Measurements from ENCODE around the gene ADGRL1.
"Not testable (repeated sequence)": the region's sequence is repeated elsewhere in the genome, so short reads cannot be mapped to it uniquely, and the experiment has no call there.

ADGRL1 gene

DNA sequence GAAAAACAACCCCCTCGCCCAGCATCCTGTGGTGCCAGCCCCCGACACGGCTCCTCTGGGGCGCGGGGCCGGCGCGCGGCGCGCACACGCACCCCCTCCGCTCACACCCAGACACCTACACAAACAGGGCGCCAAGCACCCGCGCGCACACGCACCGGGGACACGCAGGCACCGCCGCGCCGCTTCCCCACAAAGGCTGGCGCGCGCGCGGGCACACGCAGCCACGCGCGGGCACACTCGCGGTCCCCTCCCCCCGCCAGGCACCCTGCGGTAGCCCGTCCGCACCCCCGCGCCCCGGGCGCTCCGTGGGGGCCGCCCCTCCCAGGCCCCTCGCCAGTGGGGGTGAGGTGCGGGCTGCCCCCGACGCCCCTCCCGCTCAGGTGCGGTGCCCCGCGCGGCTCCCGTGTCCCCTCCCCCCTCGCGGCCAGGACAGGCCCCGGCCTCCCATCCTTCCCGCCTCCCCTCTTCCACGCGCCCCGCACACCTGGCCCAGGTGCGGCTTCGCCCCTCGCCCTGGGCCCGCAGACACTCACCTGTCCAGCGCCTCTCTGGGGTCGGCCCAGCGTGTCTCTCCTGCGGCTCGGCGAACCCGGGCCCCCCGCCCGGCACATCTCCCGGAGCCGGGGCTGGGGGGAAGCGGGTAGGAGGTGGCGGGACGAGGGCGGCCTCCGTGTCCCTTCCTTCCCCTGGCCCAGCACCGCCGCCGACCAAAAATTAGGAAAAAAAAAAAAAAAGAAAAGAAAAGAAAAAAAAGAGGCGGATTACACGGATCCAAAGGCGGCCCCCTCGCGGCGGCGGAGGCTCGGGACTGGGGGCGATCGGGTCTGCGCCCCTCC, at the start of gene ADGRL1:
Gene ADGRL1, minus strand, starts transcription at position 718 of the 836 bp plus-strand sequence. CDS start 22,567 bp downstream, outside the sequence.
- FAIRE-seq: not testable (repeated sequence)

DNA sequence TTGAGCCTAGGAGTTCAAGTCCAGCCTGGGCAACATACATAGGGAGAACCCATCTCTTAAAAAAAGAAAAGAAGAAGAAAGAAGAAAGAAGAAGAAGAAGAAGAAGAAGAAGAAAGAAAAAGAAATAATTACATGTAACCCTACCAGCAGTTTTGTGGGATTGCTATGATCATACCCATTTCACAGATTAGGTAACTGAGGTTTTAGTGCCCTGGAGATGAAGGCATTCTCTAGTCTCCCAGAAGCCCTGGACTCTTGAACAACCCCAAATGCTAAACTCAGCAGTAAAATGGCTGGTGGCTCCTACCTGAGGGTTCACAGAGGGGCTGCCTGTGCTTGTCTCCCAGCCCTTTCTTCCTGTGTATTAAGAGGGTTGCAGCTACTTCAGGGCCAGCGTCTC, 49.3 kb upstream of the ADGRL1 start:
- FAIRE-seq: not testable (repeated sequence)

DNA sequence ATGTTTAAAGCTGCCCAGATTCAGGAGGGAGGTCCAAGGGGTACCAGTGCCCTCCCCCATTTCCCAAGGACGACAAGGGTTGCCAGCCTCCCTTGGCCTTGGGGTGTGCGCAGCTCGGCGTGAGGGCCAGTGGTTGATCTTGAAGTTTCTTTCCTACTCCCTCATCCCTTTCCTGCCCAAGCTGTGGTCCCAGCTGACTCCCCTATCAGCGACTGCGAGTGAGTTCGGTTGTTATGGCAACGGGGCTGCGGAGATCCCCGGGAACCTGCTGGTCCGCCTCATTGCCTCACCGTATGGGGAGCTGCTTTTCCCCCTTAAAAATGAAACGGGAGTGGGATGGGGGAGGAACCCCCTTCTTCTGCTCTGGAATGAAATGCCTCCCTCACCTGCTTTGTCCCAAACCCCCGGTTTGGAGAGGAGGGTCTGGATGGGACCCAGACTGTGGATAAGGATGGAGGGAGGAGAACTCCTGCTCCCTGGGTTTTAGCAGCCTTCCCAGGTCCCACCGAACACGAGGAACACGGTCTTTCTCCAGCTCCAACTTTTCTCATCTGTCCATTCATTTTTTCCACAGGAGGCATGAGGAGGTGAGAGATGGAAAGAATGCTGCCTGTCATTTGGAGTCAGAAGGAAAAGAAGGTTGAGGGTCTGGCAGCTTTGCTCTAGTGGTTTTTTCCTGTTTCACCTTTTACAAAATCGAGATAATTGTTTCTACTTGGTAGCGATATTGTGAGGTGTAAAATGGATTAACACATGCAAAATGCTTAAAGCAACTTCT, 48.0 kb upstream of the ADGRL1 start:
- FAIRE-seq: not testable (repeated sequence)

DNA sequence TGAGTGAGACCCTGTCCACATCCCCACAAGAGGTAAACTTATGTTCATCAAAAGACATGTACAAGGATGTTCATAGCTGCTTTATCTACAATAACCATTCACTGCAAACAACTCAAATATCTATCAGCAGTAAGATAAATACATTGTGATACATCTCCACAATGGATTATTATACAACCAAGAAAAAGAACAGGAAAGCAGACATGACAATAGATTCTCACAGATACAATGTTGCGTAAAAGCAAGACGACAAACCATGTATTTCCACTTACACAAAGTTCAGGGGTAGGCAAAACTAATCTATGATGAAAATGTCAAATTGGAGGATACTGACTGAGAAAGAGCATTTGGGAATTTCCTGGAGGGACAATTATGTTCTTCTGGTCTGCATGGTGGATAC, 46.2 kb upstream of the ADGRL1 start:
- FAIRE-seq: not testable (repeated sequence)

DNA sequence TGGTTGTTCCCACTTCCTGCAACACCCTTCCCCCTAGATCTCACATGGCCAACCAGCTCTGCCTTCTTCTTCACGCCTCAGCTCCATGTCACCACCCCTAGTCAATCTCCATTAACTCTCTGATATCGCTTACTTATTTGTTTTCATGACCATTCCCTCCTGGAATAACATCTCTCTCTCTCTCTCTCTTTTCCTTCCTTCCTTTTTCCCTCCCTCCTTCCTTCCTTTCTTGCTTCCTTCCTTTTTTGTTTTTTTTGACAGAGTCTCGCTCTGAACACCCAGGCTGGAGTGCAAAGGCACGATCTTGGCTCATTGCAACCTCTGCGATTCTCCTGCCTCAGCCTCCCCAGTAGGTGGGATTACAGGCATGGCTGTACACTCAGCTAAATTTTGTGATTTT, 44.9 kb upstream of the ADGRL1 start:
- no peak for FAIRE-seq

DNA sequence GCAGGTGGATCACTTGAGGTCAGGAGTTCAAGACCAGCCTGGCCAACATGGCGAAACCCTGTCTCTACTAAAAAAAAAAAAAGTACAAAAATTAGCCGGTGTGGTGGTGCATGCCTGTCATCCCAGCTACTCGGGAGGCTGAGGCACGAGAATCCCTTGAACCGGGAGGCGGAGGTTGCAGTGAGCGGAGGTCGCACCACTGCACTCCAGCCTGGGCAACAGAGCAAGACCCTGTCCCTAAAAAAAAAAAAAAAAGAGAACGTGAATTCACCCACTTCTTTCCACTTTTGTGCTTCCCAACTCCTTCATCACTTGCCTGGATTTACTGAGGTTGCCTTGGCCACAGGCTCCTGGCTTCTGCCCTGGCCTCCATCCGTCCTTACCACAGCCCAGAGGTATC, 44.3 kb upstream of the ADGRL1 start:
- FAIRE-seq: not testable (repeated sequence)

DNA sequence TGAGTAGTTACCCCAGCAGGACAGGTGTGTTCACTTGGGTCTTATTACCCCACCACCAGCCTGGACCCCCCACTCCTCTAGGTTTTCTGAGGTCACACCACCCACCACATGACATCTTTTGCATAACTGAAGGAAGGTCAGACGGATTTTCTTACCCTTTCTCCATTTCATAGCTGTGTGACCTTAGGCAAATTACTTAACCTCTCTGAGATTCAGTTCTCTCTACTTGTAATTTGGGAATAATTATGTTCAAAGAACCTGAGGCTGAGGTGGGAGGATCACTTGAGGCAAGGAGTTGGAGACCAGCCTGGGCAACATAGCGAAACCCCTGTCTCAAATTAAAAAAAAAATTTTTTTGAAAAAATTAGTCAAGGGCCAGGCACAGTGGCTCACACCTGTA, 43.9 kb upstream of the ADGRL1 start:
- not testable (repeated sequence) for FAIRE-seq

DNA sequence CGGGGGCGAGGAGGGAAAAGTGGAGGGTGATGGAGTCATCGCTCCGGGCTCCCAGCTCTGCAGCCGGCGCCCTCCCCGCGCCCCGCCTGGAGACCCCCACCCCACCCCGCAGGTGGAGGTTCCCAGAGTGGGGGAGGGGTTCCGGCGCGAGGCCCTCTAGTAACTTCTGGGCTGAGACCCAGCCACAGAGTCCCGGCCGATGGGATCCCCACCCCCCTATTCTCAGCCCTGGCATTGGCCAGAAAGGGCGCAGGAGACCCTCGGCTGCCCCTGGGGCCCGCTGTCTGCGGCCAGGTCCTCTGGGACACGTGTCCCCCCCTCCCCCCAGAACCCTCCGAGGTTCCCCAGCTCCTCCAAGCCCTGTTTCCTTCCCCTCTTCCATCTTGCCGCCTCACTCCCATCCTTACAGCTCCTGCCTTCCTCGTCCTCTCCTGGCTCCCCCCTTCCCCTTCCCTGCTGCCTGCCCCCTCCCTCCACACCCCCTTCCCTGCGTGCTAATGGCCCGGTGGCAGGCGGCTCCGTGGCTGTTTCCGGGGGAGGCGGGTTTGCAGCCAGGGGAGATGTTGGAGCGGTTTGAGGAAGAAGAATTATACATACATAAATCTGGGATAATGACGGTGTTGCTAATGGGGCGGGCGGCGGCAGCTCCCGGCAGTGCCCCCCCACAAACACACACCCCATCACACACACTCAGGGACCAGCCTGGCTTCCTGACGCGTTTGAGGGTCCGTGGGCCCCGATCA, 43.2 kb upstream of the ADGRL1 start:
- FAIRE-seq: not testable (repeated sequence)

DNA sequence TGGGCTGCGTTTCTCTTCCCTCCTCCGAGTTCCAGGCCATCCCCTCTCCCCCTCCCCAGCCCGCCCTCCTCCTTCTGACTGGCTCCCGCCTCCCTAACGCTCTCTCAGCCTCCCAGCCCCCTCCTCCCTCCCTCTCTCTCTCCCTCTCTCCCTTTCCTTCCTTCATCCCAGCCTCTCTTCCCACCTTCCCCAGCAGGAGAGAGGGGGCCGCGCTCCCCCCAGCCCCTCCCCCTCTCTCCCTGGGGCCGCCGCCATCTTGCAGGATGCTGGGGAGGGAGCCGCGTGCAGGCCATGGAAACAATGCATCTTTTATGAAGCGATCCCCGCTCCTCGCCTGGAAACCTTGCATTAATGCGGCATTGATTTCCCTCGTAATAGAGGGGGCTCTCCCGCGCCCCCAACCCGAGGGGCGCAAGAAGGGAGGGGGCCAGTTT, 42.6 kb upstream of the ADGRL1 start:
- no peak for FAIRE-seq

DNA sequence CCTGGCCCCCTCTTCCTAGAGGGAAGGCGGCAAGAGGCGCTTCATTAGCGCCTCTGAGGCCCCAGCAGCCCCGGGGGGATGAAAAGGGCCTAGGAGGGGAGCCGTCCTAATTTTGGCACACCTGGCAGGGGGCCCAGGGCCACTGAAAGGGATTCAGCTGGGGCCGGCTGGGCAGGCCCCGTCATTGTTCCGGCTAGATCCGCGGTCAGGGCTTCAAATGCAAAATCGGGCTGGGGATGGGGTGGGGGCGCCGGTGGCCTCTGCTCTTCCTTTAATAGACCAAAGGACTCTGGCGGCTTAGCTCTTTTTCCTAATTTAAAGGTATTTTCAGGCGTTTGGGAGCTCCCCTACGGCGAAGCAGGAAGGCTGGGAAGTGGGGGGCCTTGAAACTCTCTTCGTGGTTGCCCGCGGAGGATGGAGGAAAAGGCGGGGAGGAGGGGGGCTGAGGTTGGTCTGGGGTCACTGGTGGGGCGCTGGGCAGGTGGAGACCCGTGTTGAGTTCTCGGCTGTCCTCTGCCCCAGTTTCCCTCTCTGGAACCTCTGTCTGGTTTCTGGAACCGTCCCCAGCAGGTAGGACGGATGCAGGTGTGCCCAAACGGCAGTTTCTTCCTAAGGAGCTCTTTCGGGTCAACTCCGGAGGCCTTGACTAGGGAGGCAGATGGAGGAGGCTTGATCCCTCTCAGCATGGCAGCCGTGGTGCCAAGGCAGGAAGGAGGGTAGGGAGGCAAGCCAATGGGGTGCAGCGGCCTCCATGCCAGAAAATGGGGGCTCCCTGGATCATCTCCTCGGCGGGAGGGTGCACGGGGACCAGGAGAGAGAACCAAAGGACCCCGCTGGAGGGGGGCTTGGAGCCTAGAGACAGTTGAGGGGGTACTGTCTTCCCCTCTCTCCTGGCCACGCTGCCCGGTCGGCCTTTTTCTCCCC, 41.8 kb upstream of the ADGRL1 start:
- FAIRE-seq: not testable (repeated sequence)

DNA sequence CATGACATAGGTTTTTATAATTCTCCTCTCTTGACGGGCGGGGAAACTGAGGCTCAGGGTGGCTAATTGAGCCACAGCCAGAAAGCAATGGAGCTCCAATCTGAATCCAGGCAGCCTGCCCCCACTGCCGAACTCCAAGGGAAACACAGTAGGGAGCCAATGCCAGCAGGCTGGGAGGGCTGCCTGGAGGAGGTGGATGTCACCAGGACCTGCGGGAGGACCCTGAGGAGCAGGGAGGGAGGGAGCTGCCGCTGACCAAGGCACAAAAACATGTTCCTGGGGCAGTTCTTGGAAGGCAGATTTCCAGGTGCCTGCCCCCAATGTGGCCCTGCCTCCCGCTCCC, 41.2 kb upstream of the ADGRL1 start:
- not testable (repeated sequence) for FAIRE-seq

DNA sequence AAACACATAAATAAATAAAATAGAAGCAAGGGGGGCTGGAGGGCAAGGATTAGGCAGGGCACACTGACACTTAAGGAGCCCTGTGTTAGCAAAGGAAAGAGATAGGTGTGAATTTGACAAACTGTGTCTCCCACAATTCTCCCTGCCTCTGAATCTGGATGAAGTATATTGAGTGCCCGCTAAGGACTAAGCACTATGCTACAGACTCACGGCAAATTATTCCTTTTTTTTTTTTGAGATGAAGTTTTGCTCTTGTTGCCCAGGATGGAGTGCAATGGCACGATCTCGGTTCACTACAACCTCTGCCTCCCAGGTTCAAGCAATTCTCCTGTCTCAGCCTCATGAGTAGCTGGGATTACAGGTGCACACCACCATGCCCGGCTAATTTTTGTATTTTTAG, 38.4 kb upstream of the ADGRL1 start:
- FAIRE-seq: not testable (repeated sequence)

DNA sequence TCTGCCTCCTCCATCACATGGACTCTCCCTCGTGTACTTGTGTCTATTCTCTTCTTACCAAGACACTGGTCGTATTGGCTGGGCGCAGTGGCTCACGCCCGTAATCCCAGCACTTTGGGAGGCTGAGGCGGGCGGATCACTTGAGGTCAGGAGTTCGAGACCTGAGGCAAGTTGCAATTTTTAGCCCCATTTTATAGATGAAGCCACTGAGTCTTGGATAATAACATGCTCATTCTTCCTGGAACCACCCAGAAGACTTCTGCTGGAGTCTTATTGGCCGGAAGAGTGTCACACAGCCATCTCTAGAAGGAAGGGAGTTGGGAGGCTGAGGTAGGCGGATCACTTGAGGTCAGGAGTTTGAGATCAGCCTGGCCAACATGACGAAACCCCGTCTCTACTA, 37.7 kb upstream of the ADGRL1 start:
- not testable (repeated sequence) for FAIRE-seq

DNA sequence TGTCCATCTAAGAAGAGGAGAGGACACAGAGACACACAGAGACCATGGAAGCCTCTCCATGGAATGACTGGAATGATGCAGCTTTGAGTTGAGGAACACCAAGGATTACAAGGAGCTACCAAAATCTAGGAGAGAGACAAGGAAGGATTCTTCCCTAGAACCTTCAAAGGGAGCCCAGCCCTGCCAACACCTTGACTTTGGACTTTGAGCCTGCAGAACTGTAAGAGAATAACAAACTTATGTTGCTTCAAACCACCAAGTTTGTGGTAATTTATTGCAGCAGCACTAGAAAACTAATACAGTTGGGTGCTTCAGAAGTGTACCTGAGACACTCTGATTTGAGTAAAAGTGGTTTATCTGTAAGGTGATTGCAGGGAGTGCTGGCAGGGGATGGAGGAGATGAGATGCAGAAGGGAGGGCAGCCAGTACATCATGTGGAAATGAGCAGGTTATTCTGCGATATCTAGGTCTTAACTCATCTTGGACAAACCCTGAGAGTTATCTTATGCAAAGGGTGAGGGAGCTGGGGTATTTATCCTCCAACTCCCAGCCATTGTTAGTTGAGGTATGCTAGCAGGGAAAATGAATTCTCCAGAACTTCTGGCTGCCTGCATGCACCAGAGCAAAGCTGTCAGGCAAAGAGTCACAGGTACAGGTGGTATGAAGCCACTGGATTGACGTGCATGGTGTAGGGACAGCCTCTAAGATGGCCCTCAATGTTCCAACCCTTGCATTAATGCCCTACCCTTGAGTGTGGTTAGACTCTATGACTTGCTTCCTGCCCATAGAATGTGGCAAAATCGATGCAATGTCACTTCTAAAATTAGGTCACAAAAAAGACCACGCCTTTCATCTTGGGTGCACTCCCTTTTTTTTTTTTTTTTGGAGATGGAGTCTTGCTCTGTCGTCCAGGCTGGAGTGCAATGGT, 31.3 kb upstream of the ADGRL1 start:
- no peak for FAIRE-seq

DNA sequence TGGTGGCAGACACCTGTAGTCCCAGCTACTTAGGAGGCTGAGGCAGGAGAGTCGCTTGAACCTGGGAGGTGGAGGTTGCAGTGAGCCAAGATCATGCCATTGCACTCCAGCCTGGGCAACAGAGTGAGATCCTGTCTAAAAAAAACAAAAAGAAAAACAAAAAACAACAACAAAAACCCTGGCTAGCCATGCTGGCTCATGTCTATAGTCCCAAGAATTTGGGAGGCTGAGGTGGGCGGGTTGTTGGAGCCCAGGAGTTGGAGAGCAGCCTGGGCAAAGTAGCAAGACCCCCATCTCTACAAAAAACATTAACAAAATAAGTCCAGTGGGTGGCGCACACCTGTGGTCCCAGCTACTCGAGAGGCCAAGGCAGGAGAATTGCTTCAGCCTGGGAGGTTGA, 27.0 kb upstream of the ADGRL1 start:
- FAIRE-seq: not testable (repeated sequence)

DNA sequence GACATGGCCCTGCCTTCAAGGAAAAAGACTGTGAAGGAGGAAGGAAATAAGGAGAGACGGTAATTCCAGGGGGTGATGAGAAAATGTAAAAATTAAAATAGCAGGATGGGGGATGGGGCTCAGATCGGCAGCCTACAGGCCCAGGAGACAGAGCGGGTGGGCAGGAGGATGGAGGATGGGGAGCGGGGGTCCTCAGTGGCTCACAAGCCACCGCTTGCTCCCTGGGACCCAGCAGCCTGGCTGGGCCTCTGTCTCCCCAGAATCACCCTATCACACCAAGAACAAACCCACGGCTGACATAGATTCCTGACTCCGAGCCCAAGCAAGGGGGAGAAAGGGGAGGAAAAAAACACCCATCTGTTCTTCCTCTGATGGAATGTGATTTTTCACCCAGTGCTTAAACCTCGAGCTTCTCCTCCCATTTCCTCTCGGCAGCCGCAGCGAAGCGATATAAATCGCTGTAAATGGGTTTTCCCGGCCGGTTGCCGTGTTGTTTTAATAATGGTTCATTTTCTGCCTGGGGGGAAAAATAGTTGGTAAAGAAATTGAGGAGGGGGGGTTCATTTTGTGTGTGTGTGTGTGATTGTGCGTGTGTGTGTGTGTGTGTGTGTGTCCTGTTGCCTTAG, 22.6 kb upstream of the ADGRL1 start:
- not testable (repeated sequence) for FAIRE-seq

DNA sequence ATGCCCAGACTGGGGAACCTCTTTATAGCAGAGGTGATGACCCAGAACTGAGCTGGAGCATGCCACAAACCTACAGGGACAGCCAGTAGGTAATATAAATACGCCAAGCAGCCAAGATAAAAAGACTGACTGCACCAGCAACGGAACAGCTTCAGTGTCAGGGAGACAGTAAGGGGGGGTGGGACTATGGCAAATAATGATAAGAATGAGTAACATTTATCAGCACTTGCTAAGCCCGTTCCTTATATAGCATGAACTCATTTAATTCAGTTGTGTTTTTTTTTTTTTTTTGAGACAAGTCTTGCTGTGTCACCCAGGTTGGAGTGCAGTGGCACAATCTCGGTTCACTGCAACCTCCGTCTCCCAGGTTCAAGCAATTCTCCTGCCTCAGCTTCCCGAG, 20.5 kb upstream of the ADGRL1 start:
- FAIRE-seq: not testable (repeated sequence)

DNA sequence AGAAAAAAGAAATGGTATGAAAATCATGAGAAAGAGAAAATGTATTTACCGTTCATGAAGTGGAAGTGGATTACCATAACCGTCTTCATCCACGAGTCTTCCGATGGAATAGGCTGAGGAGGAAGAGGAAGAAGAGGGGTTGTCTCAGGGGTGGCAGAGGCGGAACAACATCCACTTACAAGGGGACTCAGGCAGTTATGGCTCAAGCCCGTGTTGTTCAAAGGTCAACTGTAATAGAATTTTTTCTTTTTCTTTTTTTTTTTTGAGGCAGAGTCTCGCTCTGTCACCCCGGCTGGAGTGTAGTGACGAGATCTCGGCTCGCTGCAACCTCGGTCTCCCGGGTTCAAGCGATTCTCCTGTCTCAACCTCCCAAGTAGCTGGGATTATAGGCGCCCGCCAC, 16.9 kb upstream of the ADGRL1 start:
- no peak for FAIRE-seq

DNA sequence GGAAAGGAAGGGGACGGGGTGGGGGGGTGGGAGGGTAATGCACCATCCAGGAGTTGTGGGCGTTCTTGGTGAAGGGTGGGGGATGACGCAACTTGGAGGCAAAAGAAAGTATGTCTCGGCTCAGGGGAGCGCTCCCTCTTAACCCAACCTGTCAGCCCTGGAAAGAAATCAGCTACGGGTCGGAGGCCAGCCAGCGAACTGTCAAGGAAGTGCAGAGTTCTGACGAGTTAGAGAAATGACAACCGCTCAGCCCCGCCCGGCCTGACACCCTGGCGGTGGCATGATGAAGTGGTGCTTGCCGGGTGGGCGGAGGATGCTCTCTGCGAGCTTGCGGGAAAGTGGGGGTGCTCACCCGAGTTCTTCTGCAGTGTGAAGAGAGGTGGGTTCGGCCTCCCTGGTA, 15.4 kb upstream of the ADGRL1 start:
- not testable (repeated sequence) for FAIRE-seq

DNA sequence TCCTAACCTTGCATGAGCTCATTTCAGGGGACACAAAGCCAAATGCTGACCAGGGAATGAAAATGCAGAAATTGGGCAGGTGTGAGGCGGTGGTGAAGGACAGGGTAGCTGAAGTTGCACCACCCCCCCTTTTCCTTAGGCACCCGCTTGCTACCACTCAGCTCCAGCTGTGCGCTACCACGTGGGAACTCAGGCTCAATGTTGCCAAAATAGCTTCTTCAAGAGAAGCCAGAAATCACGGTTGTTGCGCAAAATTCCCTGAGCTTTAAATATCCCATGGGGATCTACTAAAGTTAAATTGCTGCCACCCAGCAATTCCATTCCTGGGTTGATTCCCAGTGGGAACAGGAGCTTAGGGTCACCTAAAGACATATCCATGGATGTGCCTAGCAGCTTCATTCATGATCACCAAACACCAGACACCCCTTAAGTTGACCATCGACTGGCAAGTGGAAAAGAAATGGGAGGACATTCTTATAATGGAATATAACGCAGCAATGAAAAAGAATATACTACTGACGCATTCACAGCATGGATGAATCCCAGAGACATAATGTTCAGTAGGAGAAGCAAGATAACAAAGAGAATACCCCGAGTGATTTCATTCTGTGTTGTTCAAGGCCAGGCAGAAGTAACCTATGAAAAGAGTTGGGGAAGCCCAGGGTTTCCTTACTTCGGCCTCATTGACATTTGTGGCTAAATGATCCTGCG, 12.8 kb upstream of the ADGRL1 start:
- no peak for FAIRE-seq

Data from islet of Langerhans (tissue), 1 donor.